DOHH2 (cell line): ENCODE results near the gene VAPB.

Source experiments
- CTCF ChIP-seq: fragments of 200-600 bp; sonication (generic); IDR thresholded peaks from one replicate; pipeline ENCODE4 v1.5.1; 2014; ENCODE audit warnings: antibody characterized with exemption, mild to moderate bottlenecking, low read depth, low read length; ENCODE audit not compliant: poor library complexity, severe bottlenecking
- EZH2phosphoT487 ChIP-seq: fragments of 200-600 bp; sonication (generic); IDR thresholded peaks from 2 replicates; pipeline ENCODE4 v1.6.1; 2017; ENCODE audit warnings: borderline replicate concordance, mild to moderate bottlenecking, antibody characterized with exemption, low read length, moderate library complexity, mixed read lengths

GRCh38 chr20:58418949-58419748 lies 30.1 kb downstream of the VAPB start:
- TF ChIP-seq CTCF, result no peak
- no peak for TF ChIP-seq EZH2phosphoT487
